CD4-positive, alpha-beta T cell (primary cell): ENCODE measurements around the gene KIF22. TPM values are rescaled to one million over a fixed set of nuclear protein-coding genes. Genes with fewer than 3 reads are reported as not detected.

Source experiments
- ATAC-seq: fragments of 200-7000 bp; cut with Tn5 transposase; one replicate; pipeline ENCODE4 v1.10.0; 2022; ENCODE audit warnings: mild to moderate bottlenecking; ENCODE audit not compliant: poor library complexity
- CTCF ChIA-PET: fragments of 350-600 bp; sonication (Branson Sonifier 250); formaldehyde crosslinking; loops from one replicate; lab custom pipeline; 2021; ENCODE audit warnings: antibody characterized with exemption, inconsistent platforms; lab: Charles Lee
- POLR2A ChIA-PET: fragments of 350-600 bp; sonication (Branson Sonifier 250); formaldehyde crosslinking; loops from one replicate; lab custom pipeline; 2021; ENCODE audit warnings: antibody characterized with exemption, inconsistent platforms; lab: Charles Lee
- DNase-seq, 14 experiments: peaks; one replicate each; pipeline ENCODE4 v3.0.0-alpha.2; 2013 to 2020; ENCODE audit warnings: mixed read lengths in 2 of 14
- H3K27ac ChIP-seq, 2 donors: one replicate each; pipeline versions ENCODE4 v1.5.1 to v1.7.0; 2013; ENCODE audit warnings: low read length in 2 of 2, low read depth in 1 of 2, mild to moderate bottlenecking in 1 of 2
- H3K27me3 ChIP-seq, 2 experiments: 1 replicate in 1 of 2; 2 replicates in 1 of 2; pipeline versions ENCODE4 v1.6.1 to v1.7.0; 2013; ENCODE audit warnings: low read length in 2 of 2, control low read depth in 1 of 2, mild to moderate bottlenecking in 1 of 2, moderate library complexity in 1 of 2; ENCODE audit not compliant: insufficient read depth in 2 of 2, control insufficient read depth in 1 of 2
- H3K36me3 ChIP-seq: one replicate; pipeline ENCODE4 v1.6.1; 2013; ENCODE audit warnings: low read length, control low read depth; ENCODE audit not compliant: insufficient read depth
- H3K4me1 ChIP-seq: one replicate; pipeline ENCODE4 v1.6.1; 2013; ENCODE audit warnings: low read length, control low read depth; ENCODE audit not compliant: insufficient read depth
- H3K4me3 ChIP-seq: one replicate; pipeline ENCODE4 v1.5.1; 2013; ENCODE audit warnings: mild to moderate bottlenecking, low read length, moderate library complexity
- H3K9me3 ChIP-seq, 2 experiments: 1 replicate in 1 of 2; 2 replicates in 1 of 2; pipeline versions ENCODE4 v1.6.1 to v1.7.0; 2013; ENCODE audit warnings: low read length in 2 of 2, mild to moderate bottlenecking in 2 of 2, control low read depth in 1 of 2, moderate library complexity in 1 of 2; ENCODE audit not compliant: control insufficient read depth in 1 of 2, insufficient read depth in 1 of 2
- H3K27ac Mint-ChIP-seq: one replicate; pipeline ENCODE4 v1.8.0; 2020; ENCODE audit warnings: mixed read lengths
- H3K27me3 Mint-ChIP-seq: one replicate; pipeline ENCODE4 v1.8.0; 2021; ENCODE audit warnings: mixed read lengths
- H3K36me3 Mint-ChIP-seq: one replicate; pipeline ENCODE4 v1.8.0; 2021; ENCODE audit warnings: low read depth, mixed read lengths
- H3K4me1 Mint-ChIP-seq: one replicate; pipeline ENCODE4 v1.8.0; 2021; ENCODE audit warnings: low read depth, mixed read lengths
- H3K4me3 Mint-ChIP-seq: one replicate; pipeline ENCODE4 v1.8.0; 2020; ENCODE audit warnings: mild to moderate bottlenecking, mixed read lengths
- H3K9me3 Mint-ChIP-seq: one replicate; pipeline ENCODE4 v1.8.0; 2020; ENCODE audit warnings: mixed read lengths
- intact Hi-C, 2 experiments: fragments of 100-400 bp; cut with DNase I in 1 of 2; cut with micrococcal nuclease in 1 of 2; formaldehyde crosslinking; loops; one replicate each; pipeline versions ENCODE4 v1.15.1 to v1.9.0; 2023 to 2025; cut with DNase I, micrococcal nuclease
- total RNA-seq, 174 experiments: library from RNA in 2 of 174; stranded (reverse) in 2 of 174; gene quantifications; one replicate each; pipeline ENCODE4 v1.2.3 and lab custom pipeline; 2021 to 2026
- TF ChIP-seq, protein P1 (sequence below): fragments of 200-600 bp; IDR thresholded peaks from one replicate; pipeline ENCODE4 v1.8.0; 2022; ENCODE audit warnings: antibody characterized with exemption, mild to moderate bottlenecking

KIF22 gene
- total RNA-seq, 2 experiments from 2014 or later, result 99.0 to 101 TPM

GRCh38 chr16:29843931-29844330 lies 53.4 kb downstream of the KIF22 start:
- H3K9me3 ChIP-seq, result no peaks in the 10 kb centered on the region
- peaks cover 80% of the 10 kb centered on the region for H3K36me3 Mint-ChIP-seq
- H3K4me3 Mint-ChIP-seq, result no peak overlapping the region
- H3K27me3 Mint-ChIP-seq, result no peaks in the 10 kb centered on the region
- intact Hi-C loops, result no loop called here
- no peak for DNase-seq
- H3K9me3 Mint-ChIP-seq, result no peaks in the 10 kb centered on the region
- H3K4me1 ChIP-seq, result peaks cover 7% of the 10 kb centered on the region
- no peak for ATAC-seq
- no peak overlapping the region for H3K27ac ChIP-seq
- H3K4me3 ChIP-seq, result no peak overlapping the region
- H3K27me3 ChIP-seq, result no peaks in the 10 kb centered on the region
- peaks cover 7% of the 10 kb centered on the region for H3K4me1 Mint-ChIP-seq
- peaks cover 84% of the 10 kb centered on the region for H3K36me3 ChIP-seq
- H3K27ac Mint-ChIP-seq, result no peak overlapping the region
- POLR2A ChIA-PET, result interaction anchor here (0.7 to 1.8 kb wide), 2 partner anchors 17 to 36 kb away, joined by 4 to 5 read pairs; no protein-coding TSS in a partner anchor
- TF ChIP-seq, protein P1, sequence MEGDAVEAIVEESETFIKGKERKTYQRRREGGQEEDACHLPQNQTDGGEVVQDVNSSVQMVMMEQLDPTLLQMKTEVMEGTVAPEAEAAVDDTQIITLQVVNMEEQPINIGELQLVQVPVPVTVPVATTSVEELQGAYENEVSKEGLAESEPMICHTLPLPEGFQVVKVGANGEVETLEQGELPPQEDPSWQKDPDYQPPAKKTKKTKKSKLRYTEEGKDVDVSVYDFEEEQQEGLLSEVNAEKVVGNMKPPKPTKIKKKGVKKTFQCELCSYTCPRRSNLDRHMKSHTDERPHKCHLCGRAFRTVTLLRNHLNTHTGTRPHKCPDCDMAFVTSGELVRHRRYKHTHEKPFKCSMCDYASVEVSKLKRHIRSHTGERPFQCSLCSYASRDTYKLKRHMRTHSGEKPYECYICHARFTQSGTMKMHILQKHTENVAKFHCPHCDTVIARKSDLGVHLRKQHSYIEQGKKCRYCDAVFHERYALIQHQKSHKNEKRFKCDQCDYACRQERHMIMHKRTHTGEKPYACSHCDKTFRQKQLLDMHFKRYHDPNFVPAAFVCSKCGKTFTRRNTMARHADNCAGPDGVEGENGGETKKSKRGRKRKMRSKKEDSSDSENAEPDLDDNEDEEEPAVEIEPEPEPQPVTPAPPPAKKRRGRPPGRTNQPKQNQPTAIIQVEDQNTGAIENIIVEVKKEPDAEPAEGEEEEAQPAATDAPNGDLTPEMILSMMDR, result no peak
- CTCF ChIA-PET, result interaction anchor here (1.0 to 1.1 kb wide), 2 partner anchors 23 to 53 kb away, joined by 3 to 4 read pairs; partner anchors contain the start of gene KIF22

DNA sequence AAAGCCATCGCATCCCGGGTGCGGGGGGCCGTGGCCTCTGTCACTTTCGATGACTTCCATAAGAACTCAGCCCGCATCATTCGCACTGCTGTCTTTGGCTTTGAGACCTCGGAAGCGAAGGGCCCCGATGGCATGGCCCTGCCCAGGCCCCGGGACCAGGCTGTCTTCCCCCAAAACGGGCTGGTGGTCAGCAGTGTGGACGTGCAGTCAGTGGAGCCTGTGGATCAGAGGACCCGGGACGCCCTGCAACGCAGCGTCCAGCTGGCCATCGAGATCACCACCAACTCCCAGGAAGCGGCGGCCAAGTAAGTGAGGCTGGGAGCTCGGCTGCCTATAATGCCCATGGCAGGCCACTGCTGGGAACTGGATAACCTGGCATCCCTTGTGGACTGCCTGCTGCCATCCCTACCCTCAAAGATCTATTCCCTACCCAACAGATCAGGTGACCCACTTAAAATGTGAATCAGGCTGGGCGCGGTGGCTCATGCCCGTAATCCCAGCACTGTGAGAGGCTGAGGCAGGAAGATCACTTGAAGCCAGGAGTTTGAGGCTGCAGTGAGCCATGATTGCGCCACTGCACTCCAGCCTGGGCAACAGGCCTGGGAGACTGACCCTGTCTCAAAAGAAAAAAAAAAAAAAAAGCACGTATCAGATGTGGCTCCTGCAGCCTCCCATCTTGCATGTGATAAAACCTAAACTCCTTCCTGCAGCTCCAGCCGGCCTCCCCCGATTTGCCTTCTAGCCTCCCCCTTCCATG lies 54.2 kb downstream of the KIF22 start:
- TF ChIP-seq, protein P1, result no peak
- no peaks in the 10 kb centered on the region for H3K27me3 Mint-ChIP-seq
- Histone ChIP-seq H3K4me3 (no peak overlapping the region), H3K27ac (no peak overlapping the region), H3K4me1 (peaks cover 7% of the 10 kb centered on the region), H3K9me3 (no peaks in the 10 kb centered on the region), H3K27me3 (no peaks in the 10 kb centered on the region), H3K36me3 (peaks cover 75% of the 10 kb centered on the region)
- no peak overlapping the region for H3K4me3 Mint-ChIP-seq
- intact Hi-C loops, result loop anchor here in 1 of 2 experiments (5.0 kb wide), 1 partner anchor 178 kb away; the partner anchor contains the start of gene C16orf92
- no peak for ATAC-seq
- H3K36me3 Mint-ChIP-seq, result peaks cover 72% of the 10 kb centered on the region
- H3K4me1 Mint-ChIP-seq, result peaks cover 7% of the 10 kb centered on the region
- ChIA-PET POLR2A (no interaction called here), CTCF (no interaction called here)
- H3K9me3 Mint-ChIP-seq, result no peaks in the 10 kb centered on the region
- DNase-seq, result no peak
- no peak overlapping the region for H3K27ac Mint-ChIP-seq

GRCh38 chr16:29845656-29846055 lies 55.1 kb downstream of the KIF22 start:
- Mint-ChIP-seq H3K9me3 (no peaks in the 10 kb centered on the region), H3K4me1 (peaks cover 7% of the 10 kb centered on the region), H3K4me3 (no peak overlapping the region), H3K27me3 (no peaks in the 10 kb centered on the region), H3K27ac (no peak overlapping the region), H3K36me3 (peaks cover 69% of the 10 kb centered on the region)
- ChIA-PET POLR2A (interaction anchor here (1.0 kb wide), 1 partner anchor 38 kb away, joined by 3 read pairs; no protein-coding TSS in a partner anchor), CTCF (no interaction called here)
- H3K4me1 ChIP-seq, result peaks cover 7% of the 10 kb centered on the region
- no peak overlapping the region for H3K27ac ChIP-seq
- H3K9me3 ChIP-seq, result no peaks in the 10 kb centered on the region
- intact Hi-C loops, result loop anchor here in 1 of 2 experiments (5.0 kb wide), 1 partner anchor 177 kb away; the partner anchor contains the start of gene C16orf92
- TF ChIP-seq, protein P1, result no peak
- H3K36me3 ChIP-seq, result peaks cover 66% of the 10 kb centered on the region
- no peak overlapping the region for H3K4me3 ChIP-seq
- ATAC-seq, result no peak
- DNase-seq, result no peak
- no peaks in the 10 kb centered on the region for H3K27me3 ChIP-seq
